Uterus (tissue), 4 donors: ENCODE measurements around the gene PDPN. TPM values are rescaled to one million over a fixed set of nuclear protein-coding genes. Genes with fewer than 3 reads are reported as not detected.

ENCODE experiments used
- DNase-seq, 2 donors: peaks; one replicate each; pipeline ENCODE4 v3.0.0-alpha.2; 2019 to 2020
- H3K27ac ChIP-seq, 2 donors: fragments of 200-600 bp; sonication (generic); 1 replicate in 1 of 2; 2 replicates in 1 of 2; pipeline ENCODE4 v1.5.1; 2016 to 2018
- H3K27me3 ChIP-seq, 2 donors: fragments of 200-600 bp; sonication (generic); one replicate each; pipeline ENCODE4 v1.5.1; 2018 to 2019; ENCODE audit warnings: control low read depth in 1 of 2
- H3K36me3 ChIP-seq, 2 donors: fragments of 200-600 bp; sonication (generic); one replicate each; pipeline ENCODE4 v1.5.1; 2019; ENCODE audit warnings: control low read depth in 1 of 2
- H3K4me1 ChIP-seq, 2 donors: fragments of 200-600 bp; sonication (generic); one replicate each; pipeline ENCODE4 v1.5.1; 2018 to 2019; ENCODE audit warnings: control low read depth in 1 of 2
- H3K4me3 ChIP-seq, 2 donors: fragments of 200-600 bp; sonication (generic); 1 replicate in 1 of 2; 2 replicates in 1 of 2; pipeline ENCODE4 v1.5.1; 2018 to 2019; ENCODE audit warnings: mild to moderate bottlenecking in 1 of 2
- H3K9me3 ChIP-seq, 2 donors: fragments of 200-600 bp; sonication (generic); one replicate each; pipeline ENCODE4 v1.5.1; 2019; ENCODE audit warnings: control low read depth in 1 of 2
- POLR2A ChIP-seq, 2 donors: fragments of 450-650 bp; IDR thresholded peaks; one replicate each; pipeline ENCODE4 v1.6.1; 2016; ENCODE audit warnings: antibody characterized with exemption in 2 of 2, mild to moderate bottlenecking in 1 of 2, moderate library complexity in 1 of 2
- intact Hi-C: fragments of 100-400 bp; cut with DNase I; formaldehyde crosslinking; loops from one replicate; pipeline ENCODE4 v1.15.1; 2023; ENCODE audit warnings: low total_unique reads
- total RNA-seq, 4 donors: library from RNA; depleted of rRNA in 3 of 4; stranded (reverse); fragments of >200 nt in 3 of 4; gene quantifications; one replicate each; pipeline versions ENCODE4 v1.1.0 to v1.2.4, GENCODE V29; 2014 to 2023
- TF ChIP-seq, protein P1 (sequence below), 4 experiments: fragments of 200-600 bp in 2 of 4; fragments of 450-650 bp in 2 of 4; sonication (generic) in 2 of 4; IDR thresholded peaks; one replicate each; pipeline ENCODE4 v1.5.1; 2016 to 2019; ENCODE audit warnings: antibody characterized with exemption in 4 of 4, mild to moderate bottlenecking in 2 of 4, moderate library complexity in 1 of 4
- donor health status: DM: yes; HTN: yes; CAD: no.

PDPN gene
- total RNA-seq, 4 donors from 2014 or later = 17.7 to 50.0 (median 30.7) TPM

GRCh38 chr1:13651279-13651678 lies 67.6 kb downstream of the PDPN start:
- Histone ChIP-seq H3K27me3 (no peaks in the 10 kb centered on the region), H3K36me3 (no peaks in the 10 kb centered on the region), H3K27ac (no peak overlapping the region), H3K4me1 (no peaks in the 10 kb centered on the region), H3K4me3 (no peak overlapping the region), H3K9me3 (no peaks in the 10 kb centered on the region)
- DNase-seq = no peak
- TF ChIP-seq, protein P1, sequence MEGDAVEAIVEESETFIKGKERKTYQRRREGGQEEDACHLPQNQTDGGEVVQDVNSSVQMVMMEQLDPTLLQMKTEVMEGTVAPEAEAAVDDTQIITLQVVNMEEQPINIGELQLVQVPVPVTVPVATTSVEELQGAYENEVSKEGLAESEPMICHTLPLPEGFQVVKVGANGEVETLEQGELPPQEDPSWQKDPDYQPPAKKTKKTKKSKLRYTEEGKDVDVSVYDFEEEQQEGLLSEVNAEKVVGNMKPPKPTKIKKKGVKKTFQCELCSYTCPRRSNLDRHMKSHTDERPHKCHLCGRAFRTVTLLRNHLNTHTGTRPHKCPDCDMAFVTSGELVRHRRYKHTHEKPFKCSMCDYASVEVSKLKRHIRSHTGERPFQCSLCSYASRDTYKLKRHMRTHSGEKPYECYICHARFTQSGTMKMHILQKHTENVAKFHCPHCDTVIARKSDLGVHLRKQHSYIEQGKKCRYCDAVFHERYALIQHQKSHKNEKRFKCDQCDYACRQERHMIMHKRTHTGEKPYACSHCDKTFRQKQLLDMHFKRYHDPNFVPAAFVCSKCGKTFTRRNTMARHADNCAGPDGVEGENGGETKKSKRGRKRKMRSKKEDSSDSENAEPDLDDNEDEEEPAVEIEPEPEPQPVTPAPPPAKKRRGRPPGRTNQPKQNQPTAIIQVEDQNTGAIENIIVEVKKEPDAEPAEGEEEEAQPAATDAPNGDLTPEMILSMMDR (IDR thresholded peaks at IDR 0.05) = no peak
- no peak for TF ChIP-seq POLR2A (IDR thresholded peaks at IDR 0.05)
- intact Hi-C loops = no loop called here

- H3K4me1 ChIP-seq = no peaks in the 10 kb centered on the region
- H3K36me3 ChIP-seq = no peaks in the 10 kb centered on the region
- DNase-seq = no peak
- H3K9me3 ChIP-seq = no peaks in the 10 kb centered on the region
- TF ChIP-seq POLR2A (IDR thresholded peaks at IDR 0.05) = no peak
- TF ChIP-seq, protein P1 (IDR thresholded peaks at IDR 0.05) = no peak
- H3K27ac ChIP-seq = no peak overlapping the region
- intact Hi-C loops = no loop called here
- no peak overlapping the region for H3K4me3 ChIP-seq
- H3K27me3 ChIP-seq = no peaks in the 10 kb centered on the region
Observed at GRCh38 chr1:13652238-13652637, 68.6 kb downstream of the PDPN start.

- no peak overlapping the region for H3K4me3 ChIP-seq
- no peaks in the 10 kb centered on the region for H3K27me3 ChIP-seq
- TF ChIP-seq, protein P1 (IDR thresholded peaks at IDR 0.05) = no peak
- TF ChIP-seq POLR2A (IDR thresholded peaks at IDR 0.05) = no peak
- peak; percentile 21 to 45 for DNase-seq
- no peaks in the 10 kb centered on the region for H3K36me3 ChIP-seq
- H3K9me3 ChIP-seq = no peaks in the 10 kb centered on the region
- no peaks in the 10 kb centered on the region for H3K4me1 ChIP-seq
- peak overlapping the region; percentile 52 to 70 for H3K27ac ChIP-seq
- intact Hi-C loops = no loop called here
Observed at GRCh38 chr1:13661539-13661938, 77.9 kb downstream of the PDPN start.

DNA sequence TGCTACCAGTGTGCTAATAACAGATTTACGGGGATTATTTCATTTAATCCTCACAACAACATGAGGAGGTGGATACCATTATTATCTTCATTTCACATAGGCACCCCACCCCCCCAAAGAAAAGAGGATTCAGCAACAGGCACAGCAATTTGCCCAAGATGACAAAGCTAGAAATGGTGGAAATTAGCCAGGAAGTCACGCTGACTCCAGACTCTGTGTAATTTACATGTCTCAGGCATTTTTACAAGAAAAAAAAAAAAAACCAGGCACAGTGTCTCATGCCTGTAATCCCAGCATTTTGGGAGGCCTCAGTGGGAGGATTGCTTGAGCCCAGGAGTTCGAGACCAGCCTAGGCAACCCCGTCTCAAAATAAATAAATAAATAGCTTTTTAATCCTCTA lies 78.9 kb downstream of the PDPN start:
- peak overlapping the region; percentile 52 to 70 for H3K27ac ChIP-seq
- no peaks in the 10 kb centered on the region for H3K9me3 ChIP-seq
- no peaks in the 10 kb centered on the region for H3K36me3 ChIP-seq
- H3K4me3 ChIP-seq = no peak overlapping the region
- intact Hi-C loops = no loop called here
- DNase-seq = peak in 1 of 2 donors; percentile 53
- H3K4me1 ChIP-seq = no peaks in the 10 kb centered on the region
- no peak for TF ChIP-seq POLR2A (IDR thresholded peaks at IDR 0.05)
- TF ChIP-seq, protein P1 (IDR thresholded peaks at IDR 0.05) = no peak
- no peaks in the 10 kb centered on the region for H3K27me3 ChIP-seq

DNA sequence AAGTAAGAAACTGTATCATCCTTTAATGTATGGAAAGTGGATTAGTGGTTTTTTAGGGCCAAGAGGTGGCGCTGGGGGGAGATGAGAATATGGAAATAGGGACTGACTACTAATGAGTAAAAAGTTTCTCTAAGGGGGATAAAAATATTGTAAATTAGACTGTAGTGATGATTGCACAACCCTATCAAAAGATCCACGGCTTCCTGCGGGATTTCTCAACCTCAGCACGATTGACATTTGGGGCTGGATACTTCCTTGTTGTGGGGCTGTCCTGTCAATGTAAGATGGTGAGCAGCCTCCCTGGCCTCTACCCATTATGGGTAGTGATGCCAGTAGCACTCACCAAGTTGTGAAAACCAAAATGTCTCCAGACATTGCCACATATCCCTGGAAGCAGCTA lies 80.3 kb downstream of the PDPN start:
- intact Hi-C loops = no loop called here
- TF ChIP-seq, protein P1 (IDR thresholded peaks at IDR 0.05) = no peak
- TF ChIP-seq POLR2A (IDR thresholded peaks at IDR 0.05) = no peak
- Histone ChIP-seq H3K4me1 (no peaks in the 10 kb centered on the region), H3K27me3 (no peaks in the 10 kb centered on the region), H3K9me3 (no peaks in the 10 kb centered on the region), H3K36me3 (no peaks in the 10 kb centered on the region), H3K27ac (no peak overlapping the region), H3K4me3 (no peak overlapping the region)
- no peak for DNase-seq
